GM18526 (cell line): Measurements from ENCODE around the gene LTBP2.

Experiments
- POLR2A ChIP-seq: IDR thresholded peaks from 3 replicates; pipeline ENCODE4 v1.6.1; 2011; ENCODE audit not compliant: insufficient read length; ENCODE audit errors: extremely low read depth

Gene LTBP2

GRCh38 chr14:74611650-74612349, at the start of gene LTBP2:
TSS of gene LTBP2 (minus strand) at chr14:74612237. CDS start at chr14:74611944, 293 bp downstream.
- no peak for TF ChIP-seq POLR2A

DNA sequence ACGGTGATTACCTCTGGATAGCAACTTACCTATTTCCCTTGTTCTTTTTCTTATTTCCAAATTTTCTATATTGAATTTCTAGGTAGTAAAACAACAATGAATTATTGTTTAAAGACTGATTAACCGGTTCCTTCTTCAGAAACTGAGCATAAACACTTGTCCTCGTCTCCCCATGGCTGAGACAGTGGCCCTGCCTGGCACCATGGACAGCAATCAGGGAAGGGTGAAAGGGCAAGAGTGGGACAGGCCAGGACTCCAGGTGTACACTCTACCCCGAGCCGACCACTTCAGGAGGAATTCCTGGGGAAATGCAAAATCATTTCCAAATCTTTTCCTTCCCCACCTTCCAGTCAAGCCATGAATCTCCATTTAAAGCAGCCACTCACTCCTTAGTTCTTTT, 48.8 kb upstream of the LTBP2 start:
- TF ChIP-seq POLR2A = no peak

DNA sequence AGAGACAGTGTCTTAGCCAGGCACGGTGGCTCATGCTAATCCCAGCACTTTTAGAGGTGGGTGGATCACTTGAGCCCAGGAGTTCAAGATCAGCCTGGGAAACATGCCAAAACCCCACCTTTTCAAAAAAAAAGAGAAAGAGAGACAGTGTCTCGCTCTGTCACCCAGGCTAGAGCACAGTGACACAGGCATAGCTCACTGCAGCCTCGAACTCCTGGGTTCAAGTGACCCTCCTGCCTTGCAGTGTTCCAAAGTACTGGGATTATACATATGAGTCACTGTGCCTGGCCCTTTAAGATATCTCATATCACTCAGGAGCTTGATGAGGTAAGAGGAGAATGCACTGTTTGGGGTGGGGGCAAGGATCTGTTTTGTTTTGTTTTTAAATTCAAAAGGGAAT, 48.1 kb upstream of the LTBP2 start:
- no peak for TF ChIP-seq POLR2A

- TF ChIP-seq POLR2A = no peak
These were observed 46.6 kb upstream of the LTBP2 start for GRCh38 chr14:74658535-74659131.

DNA sequence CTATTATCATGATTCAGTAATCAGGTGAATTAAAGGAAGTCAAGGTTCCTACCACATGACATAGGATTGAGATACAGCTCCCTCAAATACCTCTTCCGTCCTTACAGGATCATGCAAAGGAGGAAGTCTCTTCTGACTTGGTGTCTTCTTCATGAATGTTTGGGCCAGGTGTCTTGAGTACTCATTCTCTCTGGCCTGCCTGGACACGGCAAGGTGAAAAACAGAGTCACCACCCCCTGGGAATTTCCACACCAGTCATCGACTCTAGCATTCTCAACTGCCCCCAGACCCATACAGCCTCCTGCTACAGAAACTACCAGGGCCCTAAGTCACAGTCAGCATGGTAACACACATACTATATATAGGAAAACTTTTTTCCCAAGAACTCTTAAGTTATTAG, 44.9 kb upstream of the LTBP2 start:
- no peak for TF ChIP-seq POLR2A

GRCh38 chr14:74655599-74656395, 43.8 kb upstream of the LTBP2 start:
- TF ChIP-seq POLR2A = no peak

- no peak for TF ChIP-seq POLR2A
These were observed 42.9 kb upstream of the LTBP2 start for GRCh38 chr14:74654931-74655330.

GRCh38 chr14:74653386-74654138, 41.5 kb upstream of the LTBP2 start:
- TF ChIP-seq POLR2A = no peak

- TF ChIP-seq POLR2A = no peak
These were observed 40.5 kb upstream of the LTBP2 start for GRCh38 chr14:74652541-74652940.

DNA sequence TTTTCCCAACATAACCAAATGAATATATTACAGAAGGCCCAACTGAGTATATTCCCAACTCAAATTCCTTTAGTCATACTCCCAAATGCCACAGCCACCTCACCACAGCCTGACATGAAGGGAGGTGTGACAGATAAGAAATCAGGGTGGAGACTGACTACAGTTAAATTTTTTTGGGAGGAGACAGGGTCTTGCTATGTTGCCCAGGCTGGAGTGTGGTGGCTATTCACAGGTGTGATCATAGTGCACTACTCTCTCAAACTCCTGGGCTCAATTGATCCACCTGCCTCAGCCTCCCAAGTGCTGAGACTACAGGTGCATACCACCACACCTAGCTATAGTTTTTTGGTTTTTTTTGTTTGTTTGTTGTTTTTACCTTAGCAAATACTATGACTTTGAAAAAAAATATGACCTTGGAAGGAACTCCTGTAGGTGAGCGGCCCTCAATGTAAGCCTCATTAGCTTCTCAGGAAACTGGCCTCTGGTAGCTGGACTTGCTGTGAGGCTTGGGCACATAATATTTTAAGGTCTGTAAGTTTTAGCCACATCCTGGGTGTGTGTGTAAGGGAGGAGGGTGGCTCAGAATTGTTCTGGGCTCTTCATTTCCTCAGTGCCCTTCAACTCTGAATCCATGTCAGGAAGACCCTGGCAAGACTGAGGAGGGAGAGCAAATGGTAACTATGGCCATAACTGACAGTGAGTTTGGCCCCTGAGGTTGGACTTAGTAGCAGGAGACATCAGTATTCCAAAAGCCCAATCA, 39.1 kb upstream of the LTBP2 start:
- TF ChIP-seq POLR2A = no peak

GRCh38 chr14:74649673-74650072, 37.6 kb upstream of the LTBP2 start:
- no peak for TF ChIP-seq POLR2A

DNA sequence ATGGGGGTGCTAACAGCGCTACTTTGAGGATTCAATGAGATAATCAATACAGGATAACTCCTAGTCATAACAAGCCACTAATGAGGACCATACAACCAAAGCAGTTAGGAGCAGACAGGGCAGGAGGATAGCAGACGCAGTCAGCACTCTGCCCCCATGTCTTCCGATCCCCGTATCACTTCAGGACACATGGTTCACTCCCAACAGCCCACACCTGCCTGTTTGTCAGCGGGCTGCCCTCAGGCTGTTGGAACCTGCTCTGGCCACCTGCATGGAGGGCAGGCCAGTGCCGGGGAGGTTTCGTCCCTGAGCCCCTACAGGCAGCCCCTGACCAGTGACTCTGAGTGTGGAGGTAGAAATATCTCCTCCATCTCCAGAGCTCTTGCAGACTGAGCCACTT, 37.1 kb upstream of the LTBP2 start:
- no peak for TF ChIP-seq POLR2A

- no peak for TF ChIP-seq POLR2A
These were observed 36.6 kb upstream of the LTBP2 start for GRCh38 chr14:74648601-74649000.

DNA sequence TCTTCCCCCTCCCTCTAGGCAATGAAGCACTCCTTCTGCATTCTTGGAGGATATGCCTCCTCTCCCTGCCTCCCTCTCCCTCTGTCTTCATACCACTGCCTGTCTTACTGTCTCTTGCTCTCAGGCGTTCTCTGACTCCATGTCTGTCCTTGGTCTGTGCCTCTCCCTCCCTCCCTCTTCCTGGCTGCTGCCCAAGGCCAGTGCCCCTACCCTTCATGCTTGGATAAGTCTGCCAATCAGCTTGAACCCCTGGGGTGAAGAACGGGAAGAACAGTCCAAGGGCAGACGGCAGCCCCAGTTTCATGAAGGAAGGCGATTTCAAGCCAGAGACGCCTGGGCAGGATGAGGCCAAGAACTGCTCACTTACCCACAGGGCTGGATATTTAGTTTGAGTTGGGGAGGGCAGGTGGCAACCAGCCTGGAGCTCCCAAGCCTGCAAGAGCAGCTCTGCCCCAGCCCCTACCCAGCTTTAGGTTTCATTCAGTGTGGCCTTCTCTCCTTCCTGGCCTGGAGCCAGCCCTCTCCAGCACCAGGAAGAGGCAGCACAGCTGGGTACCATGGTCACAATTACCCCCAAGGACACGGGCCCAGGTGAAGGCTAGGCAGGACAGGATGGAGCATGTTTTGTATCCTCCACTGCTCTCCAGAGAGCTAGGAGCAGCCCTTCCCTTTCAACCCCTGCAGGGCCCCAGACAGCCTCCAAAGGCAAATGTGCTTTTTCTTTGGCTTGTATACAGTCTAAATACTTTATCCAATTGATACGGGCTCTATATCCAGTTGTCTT, 35.8 kb upstream of the LTBP2 start:
- TF ChIP-seq POLR2A = no peak
